ENCODE data around the gene SNAPC4.
"Not testable (repeated sequence)": the region's sequence is repeated elsewhere in the genome, so short reads cannot be mapped to it uniquely, and the experiment has no call there.

SNAPC4 gene

GRCh38 chr9:136411378-136411777, 11.4 kb upstream of the SNAPC4 start:
- DNase-seq (ENCODE audit: insufficient read length, low spot score) (no peak), FAIRE-seq (no peak)
- TF ChIP-seq POLR2A (IDR thresholded peaks at IDR 0.05; ENCODE audit: low read depth, low read length) (0 out of 2 replicates have a peak, but pooled peaks have one; percentile 23), POU2F2 (IDR thresholded peaks at IDR 0.05; ENCODE audit: low read depth, low read length) (no peak), SPI1 (IDR thresholded peaks at IDR 0.05; ENCODE audit: low read depth, low read length) (no peak), PAX5 (IDR thresholded peaks at IDR 0.05; ENCODE audit: insufficient read depth, low read length, severe bottlenecking) (no peak), POLR2AphosphoS5 (IDR thresholded peaks at IDR 0.05; ENCODE audit: low read depth, low read length) (no peak), TAF1 (IDR thresholded peaks at IDR 0.05; ENCODE audit: low read depth, low read length) (no peak)

GRCh38 chr9:136410500-136411287, 10.7 kb upstream of the SNAPC4 start, which contains the start of the genes ENTR1 and PMPCA:
ENTR1 (minus strand) TSS chr9:136410614; CDS start chr9:136410397, 217 bp downstream.
PMPCA (plus strand) TSS chr9:136410658; CDS start chr9:136410669, 11 bp downstream.
- FAIRE-seq (peak; percentile 99), DNase-seq (ENCODE audit: insufficient read length, low spot score) (peak; percentile 99)
- TF ChIP-seq PAX5 (IDR thresholded peaks at IDR 0.05; ENCODE audit: insufficient read depth, low read length, severe bottlenecking) (peak; percentile 43), POU2F2 (IDR thresholded peaks at IDR 0.05; ENCODE audit: low read depth, low read length) (peak; percentile 49; the same call in 1 of the 2 replicates), POLR2AphosphoS5 (IDR thresholded peaks at IDR 0.05; ENCODE audit: low read depth, low read length) (peak; percentile 95), POLR2A (IDR thresholded peaks at IDR 0.05; ENCODE audit: low read depth, low read length) (peak; percentile 94), TAF1 (IDR thresholded peaks at IDR 0.05; ENCODE audit: low read depth, low read length) (peak; percentile 98), SPI1 (IDR thresholded peaks at IDR 0.05; ENCODE audit: low read depth, low read length) (peak; percentile 68)

DNA sequence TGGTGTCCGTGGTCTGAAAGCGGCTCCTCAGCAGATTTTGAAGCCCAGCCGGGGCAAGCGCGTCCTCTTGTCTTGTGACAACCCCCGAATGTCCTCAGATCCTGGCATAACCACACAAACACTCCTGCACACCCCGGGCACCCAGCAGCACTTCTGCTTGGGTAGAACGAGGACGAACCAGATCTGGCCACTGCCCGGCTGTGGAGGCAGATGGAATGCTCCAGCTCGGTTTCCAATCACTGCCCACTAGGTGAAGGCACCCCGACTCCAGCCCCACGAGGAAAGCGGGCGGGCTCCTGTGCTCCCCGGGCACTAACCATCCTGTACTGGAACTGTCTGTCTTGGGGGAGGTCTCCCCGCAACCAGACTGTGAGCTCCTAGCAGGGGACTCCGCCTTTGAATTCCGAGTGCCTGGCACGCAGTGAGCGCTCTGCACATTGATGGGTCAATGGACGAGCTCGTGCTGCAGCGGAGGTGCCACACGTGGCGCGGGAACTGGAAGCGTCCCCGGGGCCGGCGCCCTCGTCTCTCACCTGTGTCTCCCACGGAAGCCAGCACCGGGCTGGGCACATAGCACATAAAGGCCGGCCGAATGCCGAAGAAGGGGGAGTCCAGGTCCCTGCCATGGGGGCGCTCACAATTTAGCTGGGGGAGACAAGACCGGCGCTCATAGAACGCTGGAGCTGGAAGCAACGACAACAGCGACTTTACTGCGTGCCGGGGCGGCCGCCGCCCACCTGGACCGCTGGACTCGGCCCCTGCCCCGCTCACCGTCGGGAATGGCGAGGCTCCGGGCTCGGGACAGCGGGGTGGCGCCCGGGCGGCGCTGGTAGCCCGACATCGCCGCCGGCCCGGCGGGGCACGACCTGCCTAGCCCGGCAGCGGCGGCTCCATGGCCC, 9.8 kb upstream of the SNAPC4 start:
- DNase-seq (ENCODE audit: insufficient read length, low spot score) (peak; percentile 56), FAIRE-seq (peak; percentile 70)
- TF ChIP-seq SPI1 (IDR thresholded peaks at IDR 0.05; ENCODE audit: low read depth, low read length) (no peak), PAX5 (IDR thresholded peaks at IDR 0.05; ENCODE audit: insufficient read depth, low read length, severe bottlenecking) (no peak), POLR2AphosphoS5 (IDR thresholded peaks at IDR 0.05; ENCODE audit: low read depth, low read length) (no peak; the same call in 1 of the 2 replicates), POLR2A (IDR thresholded peaks at IDR 0.05; ENCODE audit: low read depth, low read length) (no peak; the same call in 1 of the 2 replicates), POU2F2 (IDR thresholded peaks at IDR 0.05; ENCODE audit: low read depth, low read length) (no peak), TAF1 (IDR thresholded peaks at IDR 0.05; ENCODE audit: low read depth, low read length) (no peak)

DNA sequence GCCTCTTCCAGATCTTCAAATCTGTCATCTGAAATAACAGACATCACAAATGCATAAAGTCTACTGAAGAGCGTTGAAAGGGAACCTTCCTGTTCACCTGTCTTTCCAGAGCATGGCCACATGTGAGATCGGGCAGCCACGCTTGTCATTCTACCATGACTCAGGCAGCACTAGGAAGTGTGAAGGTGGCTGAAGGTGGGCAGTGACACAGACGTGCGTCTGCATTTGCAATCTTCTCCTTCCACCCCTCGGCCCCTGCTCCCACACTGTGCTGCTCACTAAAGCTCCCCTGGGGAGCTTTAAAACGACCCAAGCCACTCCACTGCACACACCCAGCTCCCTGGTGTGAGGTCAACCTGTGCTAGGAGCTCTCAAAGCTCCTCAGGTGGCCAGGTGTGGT, 7.9 kb upstream of the SNAPC4 start:
- FAIRE-seq (peak; percentile 66), DNase-seq (ENCODE audit: insufficient read length, low spot score) (no peak)
- TF ChIP-seq POLR2A (IDR thresholded peaks at IDR 0.05; ENCODE audit: low read depth, low read length) (no peak), TAF1 (IDR thresholded peaks at IDR 0.05; ENCODE audit: low read depth, low read length) (no peak), SPI1 (IDR thresholded peaks at IDR 0.05; ENCODE audit: low read depth, low read length) (no peak), POLR2AphosphoS5 (IDR thresholded peaks at IDR 0.05; ENCODE audit: low read depth, low read length) (no peak), PAX5 (IDR thresholded peaks at IDR 0.05; ENCODE audit: insufficient read depth, low read length, severe bottlenecking) (no peak), POU2F2 (IDR thresholded peaks at IDR 0.05; ENCODE audit: low read depth, low read length) (no peak)

- not testable (repeated sequence) for DNase-seq (ENCODE audit: insufficient read length, low spot score); FAIRE-seq
Observed at GRCh38 chr9:136407061-136407460, 7.1 kb upstream of the SNAPC4 start.

DNA sequence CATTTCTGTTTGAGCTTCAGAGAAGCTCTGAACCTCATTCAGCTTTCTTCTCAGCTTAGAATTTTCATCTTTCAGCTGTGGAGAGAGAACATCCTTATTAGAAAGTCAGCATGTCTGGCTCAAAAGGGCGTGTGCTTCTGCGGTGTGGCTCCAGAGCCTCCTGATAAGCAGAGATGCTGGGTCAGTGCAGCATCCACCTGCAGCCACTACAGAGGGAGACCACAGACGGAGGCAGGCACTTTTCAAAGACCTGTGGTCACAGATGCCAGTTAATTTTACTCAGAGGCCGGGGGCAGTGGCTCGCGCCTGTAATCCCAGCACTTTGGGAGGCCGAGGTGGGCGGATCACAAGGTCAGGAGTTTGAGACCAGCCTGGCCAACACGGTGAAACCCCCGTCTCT, 5.9 kb upstream of the SNAPC4 start:
- not testable (repeated sequence) for FAIRE-seq; DNase-seq (ENCODE audit: insufficient read length, low spot score)

DNA sequence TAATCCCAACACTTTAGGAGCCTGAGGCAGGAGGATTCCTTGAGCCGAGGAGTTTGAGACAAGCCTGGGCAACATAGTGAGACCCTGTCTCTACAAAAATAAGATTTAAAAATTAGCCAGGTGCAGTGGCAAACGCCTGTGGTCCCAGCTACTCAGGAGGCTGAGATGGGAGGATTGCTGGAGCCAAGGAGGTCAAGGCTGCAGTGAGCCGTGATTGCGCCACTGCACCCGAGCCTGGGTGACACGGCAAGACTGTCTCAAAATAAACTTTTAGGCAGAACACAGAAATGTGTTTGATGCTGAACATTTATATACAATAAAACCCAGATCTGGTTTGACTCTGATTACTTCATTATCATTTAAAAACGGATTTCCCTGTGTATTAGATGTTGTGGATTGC, 5.5 kb upstream of the SNAPC4 start:
- no peak for FAIRE-seq
- TF ChIP-seq PAX5 (IDR thresholded peaks at IDR 0.05; ENCODE audit: insufficient read depth, low read length, severe bottlenecking) (no peak), POU2F2 (IDR thresholded peaks at IDR 0.05; ENCODE audit: low read depth, low read length) (no peak), POLR2A (IDR thresholded peaks at IDR 0.05; ENCODE audit: low read depth, low read length) (no peak), SPI1 (IDR thresholded peaks at IDR 0.05; ENCODE audit: low read depth, low read length) (no peak), POLR2AphosphoS5 (IDR thresholded peaks at IDR 0.05; ENCODE audit: low read depth, low read length) (no peak), TAF1 (IDR thresholded peaks at IDR 0.05; ENCODE audit: low read depth, low read length) (no peak)
- DNase-seq (ENCODE audit: insufficient read length, low spot score): no peak

DNA sequence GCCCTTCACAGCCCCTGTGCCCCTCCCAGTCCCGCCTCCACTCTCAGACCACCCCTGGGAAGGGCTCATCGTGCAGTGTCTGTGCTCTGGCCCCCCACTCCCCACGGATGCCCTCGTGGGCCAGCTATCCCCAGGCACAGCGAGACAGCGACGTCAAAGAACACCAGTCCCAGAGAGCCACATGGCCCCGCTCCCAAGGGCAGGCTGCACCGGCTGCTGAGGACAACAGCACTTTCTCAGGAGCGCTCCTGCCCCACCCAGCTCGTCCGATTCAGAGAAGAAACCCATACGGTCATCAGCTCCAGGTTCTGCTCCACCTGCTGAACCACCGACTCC, 4.8 kb upstream of the SNAPC4 start:
- FAIRE-seq: peak; percentile 66
- TF ChIP-seq PAX5 (IDR thresholded peaks at IDR 0.05; ENCODE audit: insufficient read depth, low read length, severe bottlenecking): no peak
- no peak for TF ChIP-seq POU2F2 (IDR thresholded peaks at IDR 0.05; ENCODE audit: low read depth, low read length)
- no peak for TF ChIP-seq POLR2AphosphoS5 (IDR thresholded peaks at IDR 0.05; ENCODE audit: low read depth, low read length)
- no peak for TF ChIP-seq POLR2A (IDR thresholded peaks at IDR 0.05; ENCODE audit: low read depth, low read length)
- TF ChIP-seq SPI1 (IDR thresholded peaks at IDR 0.05; ENCODE audit: low read depth, low read length): no peak
- TF ChIP-seq TAF1 (IDR thresholded peaks at IDR 0.05; ENCODE audit: low read depth, low read length): no peak
- DNase-seq (ENCODE audit: insufficient read length, low spot score): no peak

GRCh38 chr9:136403915-136404800, 4.2 kb upstream of the SNAPC4 start:
- TF ChIP-seq SPI1 (IDR thresholded peaks at IDR 0.05; ENCODE audit: low read depth, low read length): 0 out of 2 replicates have a peak, but pooled peaks have one; percentile 6
- TF ChIP-seq TAF1 (IDR thresholded peaks at IDR 0.05; ENCODE audit: low read depth, low read length): no peak
- no peak for TF ChIP-seq POLR2A (IDR thresholded peaks at IDR 0.05; ENCODE audit: low read depth, low read length)
- 0 out of 2 replicates have a peak, but pooled peaks have one; percentile 17 for TF ChIP-seq POU2F2 (IDR thresholded peaks at IDR 0.05; ENCODE audit: low read depth, low read length)
- TF ChIP-seq PAX5 (IDR thresholded peaks at IDR 0.05; ENCODE audit: insufficient read depth, low read length, severe bottlenecking): no peak
- no peak; the same call in 1 of the 2 replicates for TF ChIP-seq POLR2AphosphoS5 (IDR thresholded peaks at IDR 0.05; ENCODE audit: low read depth, low read length)
- FAIRE-seq: peak; percentile 62
- no peak for DNase-seq (ENCODE audit: insufficient read length, low spot score)

All from GM12891 (cell line).